GM12891 (cell line): ENCODE results near the gene L3MBTL2.

Experiments
- DNase-seq: peaks from one replicate; pipeline ENCODE4 v3.0.0; 2011; ENCODE audit warnings: low spot score; ENCODE audit not compliant: insufficient read length
- FAIRE-seq: peaks from 2 replicates; lab custom pipeline; 2011; peaks lifted over from hg19 to GRCh38; lab: Jason Lieb, UNC
- PAX5 ChIP-seq: IDR thresholded peaks from 2 replicates; pipeline ENCODE4 v1.6.1; 2011; ENCODE audit warnings: low read length, moderate library complexity, mild to moderate bottlenecking; ENCODE audit not compliant: insufficient read depth, severe bottlenecking
- POLR2A ChIP-seq: IDR thresholded peaks from 2 replicates; pipeline ENCODE4 v1.6.1; 2011; ENCODE audit warnings: low read depth, low read length, control low read depth
- POLR2AphosphoS5 ChIP-seq: IDR thresholded peaks from 2 replicates; pipeline ENCODE4 v1.6.1; 2011; ENCODE audit warnings: low read depth, low read length, control low read depth
- POU2F2 ChIP-seq: IDR thresholded peaks from 2 replicates; pipeline ENCODE4 v1.6.1; 2011; ENCODE audit warnings: low read depth, mild to moderate bottlenecking, control low read depth, low read length, moderate library complexity
- SPI1 ChIP-seq: IDR thresholded peaks from 2 replicates; pipeline ENCODE4 v1.6.1; 2011; ENCODE audit warnings: low read depth, low read length, control low read depth
- TAF1 ChIP-seq: IDR thresholded peaks from 2 replicates; pipeline ENCODE4 v1.6.1; 2011; ENCODE audit warnings: low read depth, low read length, control low read depth

The L3MBTL2 gene

GRCh38 chr22:41181349-41182241 lies 23.5 kb upstream of the L3MBTL2 start:
- no peak for DNase-seq
- FAIRE-seq, result no peak
- TF ChIP-seq TAF1 (no peak), POLR2A (no peak), POLR2AphosphoS5 (no peak; the same call in 1 of the 2 replicates), SPI1 (no peak), PAX5 (no peak), POU2F2 (no peak)

- DNase-seq, result no peak
- TF ChIP-seq POLR2AphosphoS5 (no peak), SPI1 (no peak), POU2F2 (no peak), POLR2A (no peak), PAX5 (no peak), TAF1 (no peak)
- FAIRE-seq, result no peak
These were observed 20.4 kb upstream of the L3MBTL2 start for GRCh38 chr22:41184679-41185078.

- DNase-seq (no peak), FAIRE-seq (no peak)
- TF ChIP-seq SPI1 (no peak), POU2F2 (no peak), POLR2A (no peak), PAX5 (no peak), TAF1 (no peak), POLR2AphosphoS5 (no peak)
These were observed 13.6 kb upstream of the L3MBTL2 start for GRCh38 chr22:41191467-41191866.

GRCh38 chr22:41193829-41194228 lies 11.3 kb upstream of the L3MBTL2 start:
- TF ChIP-seq PAX5, result no peak
- TF ChIP-seq POU2F2, result no peak
- TF ChIP-seq TAF1, result no peak
- no peak for TF ChIP-seq POLR2AphosphoS5
- TF ChIP-seq SPI1, result no peak
- no peak for TF ChIP-seq POLR2A
- DNase-seq (no peak), FAIRE-seq (no peak)

GRCh38 chr22:41197038-41197972 lies 7.8 kb upstream of the L3MBTL2 start:
- DNase-seq (peak; percentile 86), FAIRE-seq (peak; percentile 86)
- TF ChIP-seq POLR2A (no peak), TAF1 (no peak), POU2F2 (no peak), SPI1 (no peak), POLR2AphosphoS5 (no peak), PAX5 (no peak)

- no peak for FAIRE-seq
- no peak for DNase-seq
- TF ChIP-seq SPI1 (no peak), PAX5 (no peak), POU2F2 (no peak), POLR2A (no peak)
These were observed 7.0 kb upstream of the L3MBTL2 start for GRCh38 chr22:41198027-41198580.

- no peak for FAIRE-seq
- DNase-seq, result no peak
- TF ChIP-seq SPI1 (no peak), TAF1 (no peak), POU2F2 (no peak), POLR2AphosphoS5 (no peak), PAX5 (no peak), POLR2A (no peak)
These were observed 4.0 kb upstream of the L3MBTL2 start for GRCh38 chr22:41201141-41201540.

GRCh38 chr22:41203118-41203517 lies 2.0 kb upstream of the L3MBTL2 start:
- no peak for TF ChIP-seq POU2F2
- TF ChIP-seq TAF1, result no peak
- TF ChIP-seq PAX5, result no peak
- TF ChIP-seq POLR2A, result no peak
- no peak for TF ChIP-seq SPI1
- no peak for TF ChIP-seq POLR2AphosphoS5
- DNase-seq, result no peak
- no peak for FAIRE-seq

DNA sequence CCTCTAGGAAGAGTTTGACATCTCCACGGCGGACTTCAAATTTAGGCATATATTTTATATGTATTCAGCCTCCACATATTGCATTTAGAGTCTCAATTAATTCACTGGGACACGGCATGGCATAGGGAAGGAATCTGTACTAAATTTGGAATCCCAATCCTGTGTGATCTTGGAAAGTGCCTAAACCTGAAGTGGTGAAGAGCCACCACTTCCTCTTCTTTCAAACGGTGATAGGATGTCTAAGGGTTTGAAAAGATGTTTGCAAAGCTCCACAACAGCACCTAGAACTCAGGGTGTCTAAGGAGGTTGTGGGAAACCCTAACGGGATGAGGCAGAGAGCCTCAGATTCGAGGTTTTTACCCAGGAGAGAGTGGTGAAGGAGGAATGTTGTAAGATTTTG lies 1.0 kb upstream of the L3MBTL2 start:
- DNase-seq (no peak), FAIRE-seq (no peak)
- TF ChIP-seq POLR2AphosphoS5 (no peak), SPI1 (peak; percentile 36; the same call in 1 of the 2 replicates)

DNA sequence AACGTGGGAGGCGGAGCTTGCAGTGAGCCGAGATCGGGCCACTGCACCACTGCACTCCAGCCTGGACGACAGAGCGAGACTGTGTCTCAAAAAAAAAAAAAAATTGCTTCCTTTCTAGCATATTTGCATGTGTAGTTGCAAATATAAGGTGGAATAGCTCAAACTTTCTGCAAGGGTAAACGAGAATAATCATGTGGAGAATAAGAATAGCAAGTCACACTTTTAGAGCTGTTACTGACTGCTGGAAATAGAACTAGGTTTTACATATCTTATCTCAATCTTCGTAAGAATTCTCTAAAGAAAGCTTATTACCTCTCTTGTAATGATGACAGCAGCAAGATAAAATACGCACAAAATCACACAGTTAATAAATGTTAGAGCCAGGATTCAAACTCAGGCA lies 1.6 kb downstream of the L3MBTL2 start:
- FAIRE-seq (no peak), DNase-seq (no peak)

More for the DNA sequence above, 1.6 kb downstream of the L3MBTL2 start:
- no peak for TF ChIP-seq SPI1
- TF ChIP-seq TAF1, result no peak
- TF ChIP-seq POLR2A, result no peak
- TF ChIP-seq POLR2AphosphoS5, result no peak
- no peak for TF ChIP-seq POU2F2
- TF ChIP-seq PAX5, result no peak
